ENCODE measurements around the gene TCERG1L. TPM values are rescaled to one million over a fixed set of nuclear protein-coding genes. Genes with fewer than 3 reads are reported as not detected.

TCERG1L gene
- total RNA-seq, 1 experiment from 2014 or later = not detected

GRCh38 chr10:131068311-131068710 is 243.2 kb downstream of the TCERG1L start:
- intact Hi-C loops (cut with micrococcal nuclease; ENCODE audit: unreplicated experiment) = no loop called here
- H3K9me3 ChIP-seq (ENCODE audit: insufficient read depth, low read depth) = no peaks in the 10 kb centered on the region
- no peak for DNase-seq
- ChIA-PET POLR2A (ENCODE audit: unreplicated experiment) (no interaction called here), CTCF (no interaction called here)
- no peak for TF ChIP-seq CTCF (conservative IDR thresholded peaks at IDR 0.05)
- no peak for TF ChIP-seq EZH2 (IDR thresholded peaks at IDR 0.05; ENCODE audit: low read depth)
- H3K9me2 ChIP-seq (ENCODE audit: insufficient read depth) = no peaks in the 10 kb centered on the region
- H3F3A ChIP-seq (ENCODE audit: insufficient read depth, low read depth) = peaks cover 4% of the 10 kb centered on the region; the same call in 1 of the 2 replicates
- no peak overlapping the region for H3K4me2 ChIP-seq
- H3K79me2 ChIP-seq (ENCODE audit: low read depth) = no peaks in the 10 kb centered on the region
- 0 out of 2 replicates have a peak, but pooled peaks cover 11% of the 10 kb centered on the region for H3K27me3 ChIP-seq (ENCODE audit: insufficient read depth, low read depth)
- no peaks in the 10 kb centered on the region for H3K36me3 ChIP-seq (ENCODE audit: low read depth)
- no peak overlapping the region for H2AFZ ChIP-seq
- no TSS peak for BruUV-seq (replicated peaks)
- H3K4me1 ChIP-seq (replicated peaks; ENCODE audit: insufficient read depth) = no peaks in the 10 kb centered on the region
- no peak overlapping the region for H3K4me3 ChIP-seq
- H3K27ac ChIP-seq = no peak overlapping the region
- no peaks in the 10 kb centered on the region for H4K20me1 ChIP-seq (ENCODE audit: insufficient read depth)

GRCh38 chr10:131067690-131068089 is 243.8 kb downstream of the TCERG1L start:
- no TSS peak for BruUV-seq (replicated peaks)

GRCh38 chr10:131065673-131066305 is 245.7 kb downstream of the TCERG1L start:
- Histone ChIP-seq H3K4me2 (no peak overlapping the region), H3F3A (ENCODE audit: insufficient read depth, low read depth) (no peaks in the 10 kb centered on the region), H3K79me2 (ENCODE audit: low read depth) (no peaks in the 10 kb centered on the region), H3K27ac (no peak overlapping the region), H3K4me3 (no peak overlapping the region), H3K36me3 (ENCODE audit: low read depth) (no peaks in the 10 kb centered on the region), H4K20me1 (ENCODE audit: insufficient read depth) (no peaks in the 10 kb centered on the region), H3K4me1 (replicated peaks; ENCODE audit: insufficient read depth) (no peaks in the 10 kb centered on the region), H3K27me3 (ENCODE audit: insufficient read depth, low read depth) (0 out of 2 replicates have a peak, but pooled peaks cover 11% of the 10 kb centered on the region), H2AFZ (no peak overlapping the region), H3K9me2 (ENCODE audit: insufficient read depth) (no peaks in the 10 kb centered on the region), H3K9me3 (ENCODE audit: insufficient read depth, low read depth) (no peaks in the 10 kb centered on the region)
- ChIA-PET CTCF (no interaction called here), POLR2A (ENCODE audit: unreplicated experiment) (no interaction called here)
- TF ChIP-seq CTCF (conservative IDR thresholded peaks at IDR 0.05) (no peak), EZH2 (IDR thresholded peaks at IDR 0.05; ENCODE audit: low read depth) (no peak)
- intact Hi-C loops (cut with micrococcal nuclease; ENCODE audit: unreplicated experiment) = no loop called here
- no peak for DNase-seq
- BruUV-seq (replicated peaks) = no TSS peak

More at GRCh38 chr10:131067690-131068089, 243.8 kb downstream of the TCERG1L start:
- TF ChIP-seq CTCF (conservative IDR thresholded peaks at IDR 0.05) (no peak), EZH2 (IDR thresholded peaks at IDR 0.05; ENCODE audit: low read depth) (no peak)
- no peak overlapping the region for H3K27ac ChIP-seq
- H3F3A ChIP-seq (ENCODE audit: insufficient read depth, low read depth) = peaks cover under 1% of the 10 kb centered on the region; the same call in 1 of the 2 replicates
- H4K20me1 ChIP-seq (ENCODE audit: insufficient read depth) = no peaks in the 10 kb centered on the region
- no peaks in the 10 kb centered on the region for H3K9me2 ChIP-seq (ENCODE audit: insufficient read depth)
- no peaks in the 10 kb centered on the region for H3K9me3 ChIP-seq (ENCODE audit: insufficient read depth, low read depth)
- no peaks in the 10 kb centered on the region for H3K79me2 ChIP-seq (ENCODE audit: low read depth)
- H2AFZ ChIP-seq = no peak overlapping the region
- CTCF ChIA-PET = no interaction called here
- H3K36me3 ChIP-seq (ENCODE audit: low read depth) = no peaks in the 10 kb centered on the region
- no peak overlapping the region for H3K4me3 ChIP-seq
- intact Hi-C loops (cut with micrococcal nuclease; ENCODE audit: unreplicated experiment) = no loop called here
- POLR2A ChIA-PET (ENCODE audit: unreplicated experiment) = no interaction called here
- DNase-seq = no peak
- H3K27me3 ChIP-seq (ENCODE audit: insufficient read depth, low read depth) = 0 out of 2 replicates have a peak, but pooled peaks cover 11% of the 10 kb centered on the region
- H3K4me1 ChIP-seq (replicated peaks; ENCODE audit: insufficient read depth) = no peaks in the 10 kb centered on the region
- no peak overlapping the region for H3K4me2 ChIP-seq

Measured in PC-9 (cell line).